ENCODE results near the gene GMDS. TPM values are rescaled to one million over a fixed set of nuclear protein-coding genes. Genes with fewer than 3 reads are reported as not detected.
A peak's percentile ranks its signal among the peaks of the same experiment; 100 is the strongest.

The GMDS gene
- total and polyA plus RNA-seq, 2 of the 13 experiments (the other 11 are each of a cell fraction or from before 2014, with no cell fraction given), result 64.4 to 112 TPM

- no peak overlapping the region for H2AFZ ChIP-seq (ENCODE audit: low read length)
- CTCF ChIA-PET (ENCODE audit: low intra/inter-chr PET ratio, low total read pairs), result no interaction called here
- H4K20me1 ChIP-seq (ENCODE audit: insufficient read depth, low read length), result no peaks in the 10 kb centered on the region; the same call in 1 of the 2 replicates
- in situ Hi-C loops (cut with HindIII; ENCODE audit: extremely low pct_ligation_motif_present, low pct_unique_long_range_greater_than_20kb) (no loop called here), intact Hi-C loops (cut with micrococcal nuclease; ENCODE audit: unreplicated experiment) (loop anchor here (5.0 kb wide), 1 partner anchor 67 kb away; no protein-coding TSS in a partner anchor)
- no peak overlapping the region for H3K4me2 ChIP-seq (ENCODE audit: low read depth, low read length)
- POLR2A ChIA-PET, result interaction anchor here (1.7 kb wide), 1 partner anchor 17 kb away, joined by 5 read pairs; no protein-coding TSS in a partner anchor
- H3K9me3 ChIP-seq (ENCODE audit: low read length), result no peaks in the 10 kb centered on the region
- no peak for DNase-seq (ENCODE audit: low spot score)
- H3K4me3 ChIP-seq (replicated peaks in 1 of 3; ENCODE audit: insufficient read depth in 1 of 3, low read depth in 2 of 3, low read length in 3 of 3), result no peak overlapping the region
- peaks cover 98% of the 10 kb centered on the region for H3K4me1 ChIP-seq (ENCODE audit: insufficient read depth, low read length)
- H3K36me3 ChIP-seq (replicated peaks in 1 of 2; ENCODE audit: control insufficient read depth in 1 of 2, insufficient read depth in 2 of 2, low read length in 2 of 2), result peaks cover 0 to 5% of the 10 kb centered on the region in 2 experiments; a peak in 2 of 5 replicates
- peak overlapping the region; percentile 58 for H3K27ac ChIP-seq (ENCODE audit: extremely low read length, insufficient read depth, low read length)
- H3K79me2 ChIP-seq (ENCODE audit: insufficient read depth, low read length), result peaks cover 90% of the 10 kb centered on the region
- no peaks in the 10 kb centered on the region for H3K27me3 ChIP-seq (ENCODE audit: control insufficient read depth in 1 of 2, insufficient read depth in 2 of 2, low read length in 2 of 2)
- WGBS (ENCODE audit: low lambda C conversion rate), result 84% methylated on average over 4 of the region's 4 CpGs
- FAIRE-seq, result no peak
- no TSS peak for BruUV-seq (replicated peaks)
- H3K9ac ChIP-seq (ENCODE audit: insufficient read depth, low read depth, low read length), result no peak overlapping the region
- ATAC-seq, result no peak
- no peak for TF ChIP-seq LCORL (IDR thresholded peaks at IDR 0.05)
- TF ChIP-seq LCORL (CRISPR knock-in tag; IDR thresholded peaks at IDR 0.05), result no peak
- TF ChIP-seq HBP1 (CRISPR knock-in tag; IDR thresholded peaks at IDR 0.05; ENCODE audit: low read depth), result no peak
- TF ChIP-seq DNMT3B (CRISPR knock-in tag; conservative IDR thresholded peaks at IDR 0.05), result no peak
- TF ChIP-seq MEIS2 (CRISPR knock-in tag; IDR thresholded peaks at IDR 0.05), result no peak
- TF ChIP-seq ZNF703 (CRISPR knock-in tag; IDR thresholded peaks at IDR 0.05; ENCODE audit: borderline replicate concordance), result 0 out of 2 replicates have a peak, but pooled peaks have one; percentile 30
- TF ChIP-seq ZFP37 (CRISPR knock-in tag; IDR thresholded peaks at IDR 0.05; ENCODE audit: borderline replicate concordance), result 0 out of 2 replicates have a peak, but pooled peaks have one; percentile 36
- TF ChIP-seq ZNF362 (CRISPR knock-in tag; IDR thresholded peaks at IDR 0.05; ENCODE audit: borderline replicate concordance), result no peak
- no peak for TF ChIP-seq MZF1 (CRISPR knock-in tag; IDR thresholded peaks at IDR 0.05; ENCODE audit: borderline replicate concordance)
- TF ChIP-seq TBX2 (CRISPR knock-in tag; IDR thresholded peaks at IDR 0.05; ENCODE audit: borderline replicate concordance), result no peak
- TF ChIP-seq MTF1 (CRISPR knock-in tag; IDR thresholded peaks at IDR 0.05), result no peak
- TF ChIP-seq MLX (CRISPR knock-in tag; IDR thresholded peaks at IDR 0.05), result no peak
- peak; percentile 69 for TF ChIP-seq CEBPG (CRISPR knock-in tag; IDR thresholded peaks at IDR 0.05)
- TF ChIP-seq ZNF639 (CRISPR knock-in tag; conservative IDR thresholded peaks at IDR 0.05), result 0 out of 2 replicates have a peak, but pooled peaks have one; percentile 38
- no peak for TF ChIP-seq ZNF570 (CRISPR knock-in tag; IDR thresholded peaks at IDR 0.05; ENCODE audit: borderline replicate concordance)
- TF ChIP-seq CHCHD3 (CRISPR knock-in tag; IDR thresholded peaks at IDR 0.05), result no peak
- TF ChIP-seq GATAD1 (CRISPR knock-in tag; IDR thresholded peaks at IDR 0.05), result 0 out of 2 replicates have a peak, but pooled peaks have one; percentile 15
- TF ChIP-seq TP53 (CRISPR knock-in tag; conservative IDR thresholded peaks at IDR 0.05), result no peak
- TF ChIP-seq HOXA3 (CRISPR knock-in tag; IDR thresholded peaks at IDR 0.05), result no peak
- no peak for TF ChIP-seq PBX3 (CRISPR knock-in tag; IDR thresholded peaks at IDR 0.05; ENCODE audit: borderline replicate concordance)
Measured at GRCh38 chr6:2229039-2229438, 16.4 kb downstream of the GMDS start.
